Cardiac muscle cell (in vitro differentiated cells and primary cell): ENCODE results near the gene SLC37A1. TPM values are rescaled to one million over a fixed set of nuclear protein-coding genes. Genes with fewer than 3 reads are reported as not detected.

Experiments used
- DNase-seq, 2 donors: peaks; one replicate each; pipeline versions ENCODE4 v3.0.0 to v3.0.0-alpha.2; 2010 to 2017; ENCODE audit warnings: low read depth in 1 of 2, low spot score in 1 of 2
- H3K27ac ChIP-seq: fragments of 200-600 bp; sonication (generic); 2 replicates; pipeline ENCODE4 v1.5.1; 2016
- H3K27me3 ChIP-seq: fragments of 200-600 bp; sonication (generic); 2 replicates; pipeline ENCODE4 v1.6.0; 2016; ENCODE audit warnings: control low read depth
- H3K36me3 ChIP-seq: fragments of 200-600 bp; sonication (generic); 2 replicates; pipeline ENCODE4 v1.5.1; 2016; ENCODE audit warnings: control low read depth
- H3K4me1 ChIP-seq: fragments of 200-600 bp; sonication (generic); 2 replicates; pipeline ENCODE4 v1.8.1; 2017; ENCODE audit warnings: low read depth, mild to moderate bottlenecking, mixed run types
- H3K4me3 ChIP-seq: fragments of 200-600 bp; sonication (generic); 2 replicates; pipeline ENCODE4 v1.5.1; 2016; ENCODE audit warnings: mild to moderate bottlenecking
- H3K9me3 ChIP-seq: fragments of 200-600 bp; sonication (generic); 2 replicates; pipeline ENCODE4 v1.5.1; 2017; ENCODE audit warnings: low read depth, mild to moderate bottlenecking, control low read depth
- CTCF ChIP-seq: IDR thresholded peaks from 2 replicates; pipeline ENCODE4 v1.5.1; 2012; ENCODE audit warnings: low read depth, mild to moderate bottlenecking, low read length
- polyA plus RNA-seq: library from polyadenylated mRNA; unstranded; fragments of >200 nt; fragmentation: Nextera tagmentation; extraction: Ambion mirVana; gene quantifications from 2 replicates; pipeline ENCODE4 v1.2.1, GENCODE V29; 2016
- total RNA-seq: library from RNA; depleted of rRNA; stranded (reverse); fragments of >200 nt; gene quantifications from 2 replicates; pipeline ENCODE4 v1.2.3, GENCODE V29; 2016

Gene SLC37A1
- total and polyA plus RNA-seq, 2 experiments from 2014 or later = 3.5 to 8.4 TPM

GRCh38 chr21:42591170-42591869 is 77.7 kb downstream of the SLC37A1 start:
- no peaks in the 10 kb centered on the region for H3K36me3 ChIP-seq
- no peak for DNase-seq
- no peaks in the 10 kb centered on the region for H3K4me1 ChIP-seq
- TF ChIP-seq CTCF = no peak
- H3K27ac ChIP-seq = no peak overlapping the region
- H3K4me3 ChIP-seq = no peak overlapping the region
- no peaks in the 10 kb centered on the region for H3K27me3 ChIP-seq
- no peaks in the 10 kb centered on the region for H3K9me3 ChIP-seq

- no peak overlapping the region for H3K27ac ChIP-seq
- no peaks in the 10 kb centered on the region for H3K36me3 ChIP-seq
- no peak for DNase-seq
- H3K4me3 ChIP-seq = no peak overlapping the region
- no peak for TF ChIP-seq CTCF
- no peaks in the 10 kb centered on the region for H3K4me1 ChIP-seq
- no peaks in the 10 kb centered on the region for H3K9me3 ChIP-seq
- H3K27me3 ChIP-seq = no peaks in the 10 kb centered on the region
Observed at GRCh38 chr21:42592156-42592820, 78.6 kb downstream of the SLC37A1 start.

- no peaks in the 10 kb centered on the region for H3K36me3 ChIP-seq
- DNase-seq = peak; percentile 67 to 83
- no peaks in the 10 kb centered on the region for H3K4me1 ChIP-seq
- H3K27ac ChIP-seq = no peak overlapping the region
- TF ChIP-seq CTCF = peak; percentile 73
- H3K27me3 ChIP-seq = no peaks in the 10 kb centered on the region
- no peak overlapping the region for H3K4me3 ChIP-seq
- no peaks in the 10 kb centered on the region for H3K9me3 ChIP-seq
Observed at GRCh38 chr21:42593007-42593814, 79.6 kb downstream of the SLC37A1 start.

GRCh38 chr21:42594616-42595282 is 81.1 kb downstream of the SLC37A1 start:
- H3K27ac ChIP-seq = no peak overlapping the region
- TF ChIP-seq CTCF = no peak
- H3K4me3 ChIP-seq = no peak overlapping the region
- DNase-seq = no peak
- no peaks in the 10 kb centered on the region for H3K9me3 ChIP-seq
- H3K27me3 ChIP-seq = no peaks in the 10 kb centered on the region
- H3K36me3 ChIP-seq = no peaks in the 10 kb centered on the region
- no peaks in the 10 kb centered on the region for H3K4me1 ChIP-seq
